GM21447 (cell line): ENCODE data around the gene HSPA4L.
A peak's percentile ranks its signal among the peaks of the same experiment; 100 is the strongest.

Experiments used
- ATAC-seq: cut with Tn5 transposase; IDR thresholded peaks from one replicate; pipeline ENCODE4 v1.9.1; 2021; ENCODE audit not compliant: unreplicated experiment

HSPA4L gene

GRCh38 chr4:127856813-127857447 is 74.8 kb downstream of the HSPA4L start:
- ATAC-seq, result peak; percentile 87

DNA sequence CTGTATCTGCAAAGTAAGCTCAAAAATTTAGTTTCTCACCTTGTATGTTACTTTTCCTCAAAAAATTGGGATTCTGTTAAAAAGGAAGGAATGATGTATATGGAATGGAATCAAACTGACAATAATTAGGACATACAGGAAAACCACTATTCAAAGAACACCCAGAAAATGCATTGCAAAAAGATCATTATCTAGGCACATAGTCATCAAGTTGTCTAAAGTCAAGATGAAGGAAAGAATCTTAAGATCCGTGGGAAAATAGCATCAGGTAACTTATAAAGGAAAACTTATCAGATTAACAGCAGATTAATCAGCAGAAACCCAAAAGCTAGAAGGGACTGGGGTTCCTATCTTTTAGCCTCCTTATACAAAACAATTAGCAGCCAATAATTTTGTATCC is 75.5 kb downstream of the HSPA4L start:
- ATAC-seq, result no peak

- ATAC-seq, result no peak
Observed at GRCh38 chr4:127868196-127868595, 86.1 kb downstream of the HSPA4L start.

GRCh38 chr4:127870281-127870680 is 88.2 kb downstream of the HSPA4L start:
- no peak for ATAC-seq

DNA sequence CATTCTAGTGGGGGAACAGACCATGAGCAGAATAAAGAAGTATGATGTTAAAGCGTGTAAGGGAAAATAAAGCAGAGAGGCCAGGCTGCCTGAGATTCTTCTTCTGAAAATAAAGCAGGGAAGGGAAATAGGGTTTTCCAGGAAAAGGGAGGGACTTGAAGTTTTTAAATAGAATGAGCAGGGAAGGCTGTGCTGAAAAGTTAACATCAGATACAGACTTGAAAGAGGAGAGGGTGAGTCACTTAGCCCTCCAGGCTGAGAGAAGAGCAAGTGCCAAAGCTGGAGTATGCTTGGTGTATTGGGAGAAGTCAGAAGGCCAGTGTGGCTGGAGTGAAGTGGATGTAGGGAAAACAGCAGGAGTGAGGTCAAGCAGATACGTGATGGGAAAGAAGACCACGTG is 88.6 kb downstream of the HSPA4L start:
- ATAC-seq, result no peak

DNA sequence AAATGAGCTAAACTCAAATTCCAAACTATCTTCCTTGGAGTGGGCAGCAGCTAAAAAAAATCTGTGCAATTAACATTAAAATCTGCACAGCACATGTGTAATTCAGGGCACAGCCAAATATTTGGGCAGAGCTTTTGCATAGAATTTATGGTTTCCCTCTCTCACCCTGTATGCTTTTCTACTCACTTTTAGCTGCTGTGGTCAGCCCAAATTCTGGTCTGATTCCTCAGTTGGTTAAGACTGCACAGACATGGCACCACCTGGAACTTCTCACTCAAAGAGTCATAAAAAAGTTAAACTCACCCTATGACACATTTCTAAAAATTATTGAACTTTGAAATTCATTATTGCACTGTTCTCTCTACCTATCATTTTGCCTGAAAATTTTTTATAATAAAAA is 93.7 kb downstream of the HSPA4L start:
- ATAC-seq, result no peak

DNA sequence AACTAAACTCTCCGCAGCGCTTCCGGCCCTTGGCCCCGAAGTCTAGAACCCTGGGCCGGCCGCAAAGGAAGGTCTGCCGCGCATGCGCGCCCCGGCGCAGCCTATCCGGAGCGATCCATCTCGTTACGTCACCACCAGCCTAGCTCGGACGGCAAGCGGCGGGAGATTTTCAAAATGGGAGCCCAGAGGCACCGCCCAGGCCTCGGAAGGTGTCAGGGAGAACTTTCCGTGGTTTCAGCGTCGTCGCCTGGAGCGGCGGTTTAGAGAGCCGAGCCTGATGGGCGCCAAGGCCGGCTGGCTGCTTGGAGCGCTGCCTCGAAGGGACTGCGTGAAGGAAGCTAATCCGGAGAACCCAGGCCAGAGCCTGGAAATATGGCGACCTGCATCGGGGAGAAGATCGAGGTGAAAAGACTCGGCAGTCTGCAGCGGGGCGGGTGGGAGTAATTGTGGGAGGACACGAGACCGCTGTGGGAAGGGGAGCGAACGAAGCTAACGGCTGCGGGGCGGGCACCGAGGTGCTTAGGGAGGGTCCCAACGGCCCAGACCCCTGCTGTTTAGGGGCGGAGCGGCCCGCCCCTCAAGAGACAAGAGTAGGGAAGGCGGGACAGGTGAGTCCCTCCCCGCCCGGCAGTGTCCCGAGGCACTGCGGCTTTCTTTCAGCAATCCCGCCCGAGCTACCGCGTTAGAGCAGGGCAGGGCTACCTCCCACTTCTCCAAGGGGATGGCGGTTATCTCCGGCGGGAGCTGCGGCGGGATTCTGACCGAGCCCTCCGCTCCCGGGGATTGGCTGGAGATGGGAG is 98.8 kb downstream of the HSPA4L start, which contains the start of gene PLK4:
TSS of gene PLK4 (plus strand) at position 131 of the 800 bp plus-strand sequence. CDS start at position 373, 242 bp downstream.
- ATAC-seq, result peak; percentile 92

DNA sequence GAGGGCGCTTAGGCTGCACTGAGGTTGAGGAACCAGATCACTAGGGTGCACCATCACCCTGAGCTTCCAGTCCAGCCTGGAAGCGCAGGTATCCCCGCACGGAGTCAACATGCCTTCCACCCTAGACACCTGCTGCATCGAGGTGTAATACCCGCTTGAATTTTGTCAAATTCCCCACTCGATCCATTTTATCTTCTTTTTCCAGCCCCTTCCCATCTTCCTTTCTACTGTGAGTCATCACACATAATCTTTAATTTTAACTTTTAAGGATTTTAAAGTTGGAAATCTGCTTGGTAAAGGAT is 99.4 kb downstream of the HSPA4L start:
- peak; percentile 42 for ATAC-seq

DNA sequence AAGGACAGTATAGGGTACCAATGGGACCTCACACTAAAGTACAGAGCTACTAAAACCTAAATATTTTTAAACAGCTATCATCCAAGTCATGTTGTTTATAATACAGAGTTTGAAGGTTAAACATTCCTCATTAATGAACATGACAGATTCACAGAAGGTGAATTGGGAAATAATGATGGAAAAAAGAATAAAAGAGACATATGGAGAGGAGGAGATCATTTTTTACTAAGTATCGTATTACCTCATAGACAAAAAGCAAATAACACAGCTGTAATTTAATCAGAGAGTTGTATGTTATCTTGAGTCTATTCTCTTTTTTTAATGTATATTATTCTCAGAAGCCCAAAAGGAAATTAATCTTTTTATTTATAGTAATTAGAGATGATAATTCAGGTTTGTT is 106.4 kb downstream of the HSPA4L start:
- no peak for ATAC-seq

GRCh38 chr4:127889903-127890302 is 107.8 kb downstream of the HSPA4L start:
- ATAC-seq, result no peak
